H9 (cell line): ENCODE measurements around the gene COL3A1. TPM values are rescaled to one million over a fixed set of nuclear protein-coding genes. Genes with fewer than 3 reads are reported as not detected.
A peak's percentile ranks its signal among the peaks of the same experiment; 100 is the strongest.

ENCODE experiments used
- DNase-seq: peaks from one replicate; pipeline ENCODE4 v3.0.0-alpha.2; 2017
- H2AFZ ChIP-seq: one replicate; pipeline ENCODE4 v1.6.1; 2013; ENCODE audit warnings: mild to moderate bottlenecking, low read length, control low read depth, moderate library complexity
- H2AK5ac ChIP-seq: 2 replicates; pipeline ENCODE4 v1.6.1; 2013; ENCODE audit warnings: low read length, control low read depth, mixed read lengths; ENCODE audit not compliant: insufficient read length
- H2BK120ac ChIP-seq: one replicate; pipeline ENCODE4 v1.6.1; 2013; ENCODE audit warnings: low read depth, mild to moderate bottlenecking, low read length, control low read depth, inconsistent platforms; ENCODE audit not compliant: poor library complexity, severe bottlenecking
- H2BK12ac ChIP-seq: 2 replicates; pipeline ENCODE4 v1.6.1; 2013; ENCODE audit warnings: low read length, control low read depth, mixed read lengths, low read depth; ENCODE audit not compliant: insufficient read length
- H2BK15ac ChIP-seq: 2 replicates; pipeline ENCODE4 v1.6.1; 2013; ENCODE audit warnings: low read depth, low read length, control low read depth
- H2BK20ac ChIP-seq: one replicate; pipeline ENCODE4 v1.6.1; 2013; ENCODE audit warnings: low read depth, mild to moderate bottlenecking, low read length, control low read depth, inconsistent platforms; ENCODE audit not compliant: poor library complexity, severe bottlenecking
- H2BK5ac ChIP-seq: 2 replicates; pipeline ENCODE4 v1.6.1; 2013; ENCODE audit warnings: low read length, control low read depth, mixed read lengths; ENCODE audit not compliant: insufficient read length
- H3K14ac ChIP-seq: 2 replicates; pipeline ENCODE4 v1.6.1; 2013; ENCODE audit warnings: low read length, control low read depth; ENCODE audit not compliant: insufficient read depth
- H3K18ac ChIP-seq: 2 replicates; pipeline ENCODE4 v1.6.1; 2013; ENCODE audit warnings: low read depth, mild to moderate bottlenecking, mixed read lengths, low read length, control low read depth; ENCODE audit not compliant: insufficient read length
- H3K23ac ChIP-seq: 2 replicates; pipeline ENCODE4 v1.6.1; 2013; ENCODE audit warnings: low read length, control low read depth, mixed read lengths, low read depth; ENCODE audit not compliant: insufficient read length
- H3K23me2 ChIP-seq: 2 replicates; pipeline ENCODE4 v1.6.1; 2013; ENCODE audit warnings: low read depth, mild to moderate bottlenecking, mixed read lengths, low read length, control low read depth; ENCODE audit not compliant: insufficient read length, poor library complexity, severe bottlenecking
- H3K27ac ChIP-seq: 2 replicates; pipeline ENCODE4 v1.5.1; 2013; ENCODE audit warnings: low read length, control low read depth, mixed read lengths, low read depth; ENCODE audit not compliant: insufficient read length
- H3K27me3 ChIP-seq: 2 replicates; pipeline ENCODE4 v1.6.1; 2013; ENCODE audit warnings: low read length, control low read depth, inconsistent platforms; ENCODE audit not compliant: insufficient read depth
- H3K4ac ChIP-seq: 2 replicates; pipeline ENCODE4 v1.6.1; 2013; ENCODE audit warnings: low read depth, mild to moderate bottlenecking, control low read depth, inconsistent platforms, low read length, moderate library complexity
- H3K4me1 ChIP-seq: 2 replicates; pipeline ENCODE4 v1.6.1; 2013; ENCODE audit warnings: low read length, control low read depth, inconsistent platforms; ENCODE audit not compliant: insufficient read depth
- H3K4me2 ChIP-seq: 2 replicates; pipeline ENCODE4 v1.6.1; 2013; ENCODE audit warnings: low read length, control low read depth, mixed read lengths; ENCODE audit not compliant: insufficient read length, insufficient read depth
- H3K56ac ChIP-seq: 2 replicates; pipeline ENCODE4 v1.6.1; 2013; ENCODE audit warnings: low read depth, mild to moderate bottlenecking, mixed read lengths, low read length, control low read depth; ENCODE audit not compliant: insufficient read length
- H3K79me1 ChIP-seq: 2 replicates; pipeline ENCODE4 v1.6.1; 2013; ENCODE audit warnings: low read depth, mild to moderate bottlenecking, moderate library complexity, low read length, control low read depth, inconsistent platforms; ENCODE audit not compliant: insufficient read depth, poor library complexity, severe bottlenecking
- H3K79me2 ChIP-seq: 2 replicates; pipeline ENCODE4 v1.6.1; 2013; ENCODE audit warnings: low read length, control low read depth, inconsistent platforms; ENCODE audit not compliant: insufficient read depth
- H3K9ac ChIP-seq: 2 replicates; pipeline ENCODE4 v1.6.1; 2013; ENCODE audit warnings: low read length, control low read depth, mixed read lengths; ENCODE audit not compliant: insufficient read length; ENCODE audit errors: extremely low read depth
- H3K9me3 ChIP-seq: one replicate; pipeline ENCODE4 v1.6.1; 2013; ENCODE audit warnings: low read depth, low read length, inconsistent platforms; ENCODE audit not compliant: control insufficient read depth
- H3T11ph ChIP-seq: one replicate; pipeline ENCODE4 v1.6.1; 2013; ENCODE audit warnings: mild to moderate bottlenecking, low read length, control low read depth, inconsistent platforms
- H4K20me1 ChIP-seq: one replicate; pipeline ENCODE4 v1.6.1; 2013; ENCODE audit not compliant: control insufficient read depth, insufficient read length, insufficient read depth
- H4K5ac ChIP-seq: 2 replicates; pipeline ENCODE4 v1.6.1; 2013; ENCODE audit warnings: low read depth, mild to moderate bottlenecking, mixed read lengths, low read length, control low read depth; ENCODE audit not compliant: insufficient read length
- H4K8ac ChIP-seq: replicated peaks from 2 replicates; pipeline ENCODE4 v1.6.1; 2013; ENCODE audit warnings: low read length, control low read depth, mixed read lengths, low read depth; ENCODE audit not compliant: insufficient read length
- H4K91ac ChIP-seq: 2 replicates; pipeline ENCODE4 v1.6.1; 2013; ENCODE audit warnings: low read depth, mild to moderate bottlenecking, moderate library complexity, mixed read lengths, low read length, control low read depth; ENCODE audit not compliant: insufficient read length
- H3K27ac Mint-ChIP-seq, 3 experiments: 2 replicates in 2 of 3; 3 replicates in 1 of 3; pipeline ENCODE4 v1.8.0; 2020 to 2021; ENCODE audit warnings: mixed read lengths in 3 of 3, mild to moderate bottlenecking in 1 of 3, moderate library complexity in 1 of 3
- H3K27me3 Mint-ChIP-seq: 2 replicates; pipeline ENCODE4 v1.8.0; 2021; ENCODE audit warnings: low read depth, mild to moderate bottlenecking, moderate library complexity, mixed read lengths
- H3K36me3 Mint-ChIP-seq, 3 experiments: 2 replicates in 2 of 3; 3 replicates in 1 of 3; pipeline ENCODE4 v1.8.0; 2020 to 2021; ENCODE audit warnings: low read depth in 3 of 3, mixed read lengths in 3 of 3; ENCODE audit not compliant: insufficient read depth in 1 of 3
- H3K4me1 Mint-ChIP-seq, 2 experiments: 2 replicates each; pipeline ENCODE4 v1.8.0; 2020; ENCODE audit warnings: mixed read lengths in 2 of 2
- H3K4me3 Mint-ChIP-seq, 2 experiments: 2 replicates in 1 of 2; 3 replicates in 1 of 2; pipeline ENCODE4 v1.8.0; 2020 to 2021; ENCODE audit warnings: mild to moderate bottlenecking in 2 of 2, mixed read lengths in 2 of 2, moderate library complexity in 1 of 2
- H3K9me3 Mint-ChIP-seq, 2 experiments: 2 replicates in 1 of 2; 3 replicates in 1 of 2; pipeline ENCODE4 v1.8.0; 2020; ENCODE audit warnings: mild to moderate bottlenecking in 2 of 2, mixed read lengths in 2 of 2, moderate library complexity in 1 of 2
- CTCF ChIP-seq: fragments of 200-600 bp; sonication (generic); conservative IDR thresholded peaks from 3 replicates; pipeline ENCODE4 v1.8.0; 2021; ENCODE audit warnings: antibody characterized with exemption, mild to moderate bottlenecking
- total RNA-seq: library from RNA; stranded (reverse); gene quantifications from 2 replicates; pipeline ENCODE4 v1.2.1, GENCODE V29; 2021

Gene COL3A1
- total RNA-seq, 1 experiment from 2014 or later, result not detected

DNA sequence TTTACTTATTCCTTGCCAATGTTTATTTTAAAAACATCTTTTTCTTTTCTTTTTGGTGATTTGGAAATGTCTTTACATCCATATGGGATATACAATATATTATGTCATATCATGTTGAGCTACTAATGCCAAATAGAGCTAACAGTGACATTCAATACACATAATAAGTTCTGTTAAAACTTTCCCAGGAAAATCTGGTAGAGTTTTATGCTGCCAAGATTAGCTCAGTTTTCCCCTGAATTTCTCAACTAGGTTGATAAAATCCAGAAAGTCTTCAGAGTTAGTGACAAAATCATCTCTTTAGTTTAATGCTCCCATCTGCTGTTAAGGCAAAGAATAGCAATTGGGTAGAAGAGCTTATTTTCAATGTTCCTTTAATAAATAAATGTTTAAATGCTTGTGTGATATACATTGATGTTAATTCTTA, 9.9 kb downstream of the COL3A1 start:
- H3T11ph ChIP-seq, result no peak overlapping the region

More for the DNA sequence above, 9.9 kb downstream of the COL3A1 start:
- no peaks in the 10 kb centered on the region for H3K9me3 Mint-ChIP-seq
- H3K9ac ChIP-seq, result no peak overlapping the region
- no peak overlapping the region for H2BK20ac ChIP-seq
- no peak overlapping the region for H2BK5ac ChIP-seq
- H3K14ac ChIP-seq, result no peak overlapping the region
- H2AK5ac ChIP-seq, result no peak overlapping the region
- DNase-seq, result no peak
- H3K4me1 Mint-ChIP-seq, result no peaks in the 10 kb centered on the region
- H2BK12ac ChIP-seq, result no peak overlapping the region
- no peaks in the 10 kb centered on the region for H3K79me1 ChIP-seq
- H3K23ac ChIP-seq, result no peak overlapping the region
- H4K8ac ChIP-seq, result no peak overlapping the region
- H3K9me3 ChIP-seq, result no peaks in the 10 kb centered on the region
- TF ChIP-seq CTCF, result peak; percentile 32; the same call in 2 of the 3 replicates
- H4K20me1 ChIP-seq, result no peaks in the 10 kb centered on the region
- H2AFZ ChIP-seq, result no peak overlapping the region
- no peaks in the 10 kb centered on the region for H3K27me3 Mint-ChIP-seq
- no peak overlapping the region for H4K5ac ChIP-seq
- H3K27me3 ChIP-seq, result no peaks in the 10 kb centered on the region
- no peak overlapping the region for H3K4me2 ChIP-seq
- H3K4ac ChIP-seq, result no peak overlapping the region
- H3K4me1 ChIP-seq, result no peaks in the 10 kb centered on the region
- H3K27ac Mint-ChIP-seq, result no peak overlapping the region
- H2BK120ac ChIP-seq, result no peak overlapping the region
- no peak overlapping the region for H3K56ac ChIP-seq
- no peaks in the 10 kb centered on the region for H3K79me2 ChIP-seq
- H3K18ac ChIP-seq, result no peak overlapping the region
- H3K23me2 ChIP-seq, result no peaks in the 10 kb centered on the region
- no peak overlapping the region for H2BK15ac ChIP-seq
- no peak overlapping the region for H3K27ac ChIP-seq
- no peak overlapping the region for H3K4me3 Mint-ChIP-seq
- H3K36me3 Mint-ChIP-seq, result no peaks in the 10 kb centered on the region
- H4K91ac ChIP-seq, result no peak overlapping the region
